K562 (cell line): Measurements from ENCODE around the gene MGAT5. TPM values are rescaled to one million over a fixed set of nuclear protein-coding genes. Genes with fewer than 3 reads are reported as not detected.

Experiments used
- ATAC-seq: fragments of 200-7000 bp; cut with Tn5 transposase; 3 replicates; pipeline ENCODE4 v1.9.1; 2020; ENCODE audit warnings: moderate library complexity
- BruUV-seq: library from RNA; stranded (reverse); fragments of 400-500 nt; replicated peaks from 2 replicates; lab custom pipeline; 2021; lab: Mats Ljungman, UMichigan
- CTCF ChIA-PET: fragments of 300-600 bp; formaldehyde crosslinking; extraction: SDS; loops from one replicate; lab custom pipeline; 2021; ENCODE audit warnings: low intra/inter-chr PET ratio; lab: Yijun Ruan, JAX
- POLR2A ChIA-PET: fragments of 300-600, 350-650 bp; sonication (Branson Sonifier 250); formaldehyde crosslinking; extraction: SDS; loops from one replicate; lab custom pipeline; 2021; ENCODE audit warnings: antibody characterized with exemption, inconsistent platforms; lab: Yijun Ruan, JAX
- DNase-seq, 4 experiments: peaks; one replicate each; pipeline versions ENCODE4 v3.0.0 to v3.0.0-alpha.2; 2011 to 2018; ENCODE audit warnings: low spot score in 3 of 4, mixed read lengths in 3 of 4; ENCODE audit errors: extremely low read depth in 1 of 4
- FAIRE-seq: peaks from 2 replicates; lab custom pipeline; 2011; peaks lifted over from hg19 to GRCh38; lab: Jason Lieb, UNC
- H2AFZ ChIP-seq: 2 replicates; pipeline ENCODE4 v1.6.0; 2011; ENCODE audit warnings: low read depth, low read length, control low read depth, inconsistent platforms
- H3K27ac ChIP-seq: fragments of 200-600 bp; 3 replicates; pipeline ENCODE4 v1.8.0; 2011; ENCODE audit warnings: low read depth, mild to moderate bottlenecking, control low read depth, inconsistent platforms, low read length, moderate library complexity, mixed read lengths; ENCODE audit errors: extremely low read depth
- H3K27me3 ChIP-seq, 2 experiments: fragments of 300-600 bp in 1 of 2; 2 replicates in 1 of 2; 3 replicates in 1 of 2; pipeline versions ENCODE4 v1.6.0 to v1.8.0; 2011; ENCODE audit warnings: inconsistent platforms in 2 of 2, low read length in 2 of 2, mild to moderate bottlenecking in 1 of 2, mixed read lengths in 1 of 2, moderate library complexity in 1 of 2; ENCODE audit not compliant: control insufficient read depth in 2 of 2, insufficient read depth in 2 of 2
- H3K36me3 ChIP-seq: fragments of 300-600 bp; 3 replicates; pipeline ENCODE4 v1.8.0; 2011; ENCODE audit warnings: mild to moderate bottlenecking, low read length, inconsistent platforms; ENCODE audit not compliant: control insufficient read depth, insufficient read depth
- H3K4me1 ChIP-seq, 2 experiments: fragments of 200-600 bp in 1 of 2; replicated peaks in 1 of 2; 2 replicates in 1 of 2; 3 replicates in 1 of 2; pipeline versions ENCODE4 v1.5.1 to v1.8.0; 2011; ENCODE audit warnings: inconsistent platforms in 2 of 2, low read length in 2 of 2, mild to moderate bottlenecking in 1 of 2, mixed read lengths in 1 of 2, moderate library complexity in 1 of 2; ENCODE audit not compliant: control insufficient read depth in 2 of 2, insufficient read depth in 2 of 2
- H3K4me2 ChIP-seq: 2 replicates; pipeline ENCODE4 v1.6.1; 2011; ENCODE audit warnings: low read length, control low read depth, inconsistent platforms, mixed read lengths; ENCODE audit not compliant: insufficient read depth
- H3K4me3 ChIP-seq: fragments of 200-600 bp; sonication (generic), shearing (Covaris generic); 2 replicates; pipeline ENCODE4 v1.5.1; 2016; ENCODE audit warnings: control low read depth, inconsistent platforms
- H3K79me2 ChIP-seq: fragments of 200-600 bp; 3 replicates; pipeline ENCODE4 v1.8.0; 2011; ENCODE audit warnings: low read length, inconsistent platforms; ENCODE audit not compliant: control insufficient read depth, insufficient read depth
- H3K9ac ChIP-seq, 2 experiments: 2 replicates each; pipeline versions ENCODE4 v1.6.0 to v1.6.1; 2011; ENCODE audit warnings: low read depth in 2 of 2, low read length in 2 of 2, control low read depth in 1 of 2, inconsistent platforms in 1 of 2, mild to moderate bottlenecking in 1 of 2, mixed read lengths in 1 of 2; ENCODE audit not compliant: insufficient read depth in 1 of 2
- H3K9me1 ChIP-seq: one replicate; pipeline ENCODE4 v1.6.0; 2011; ENCODE audit warnings: inconsistent platforms, mild to moderate bottlenecking, low read length, moderate library complexity; ENCODE audit not compliant: control insufficient read depth, insufficient read depth
- H3K9me3 ChIP-seq: replicated peaks from 2 replicates; pipeline ENCODE4 v1.5.1; 2011; ENCODE audit warnings: low read depth, low read length, inconsistent platforms; ENCODE audit not compliant: control insufficient read depth, insufficient read depth
- H4K20me1 ChIP-seq: replicated peaks from 2 replicates; pipeline ENCODE4 v1.6.1; 2011; ENCODE audit warnings: low read length, inconsistent platforms, mixed read lengths; ENCODE audit not compliant: control insufficient read depth, insufficient read depth
- CBFA2T3 ChIP-seq: fragments of 450-650 bp; IDR thresholded peaks from 2 replicates; pipeline ENCODE4 v1.6.1; 2017
- DACH1 ChIP-seq: fragments of 450-650 bp; IDR thresholded peaks from 2 replicates; pipeline ENCODE4 v1.6.1; 2018; ENCODE audit not compliant: partially characterized antibody
- HDAC1 ChIP-seq, 2 experiments: fragments of 450-650 bp; IDR thresholded peaks; 2 replicates each; pipeline ENCODE4 v1.6.1; 2016 to 2017; ENCODE audit warnings: inconsistent platforms in 1 of 2, mild to moderate bottlenecking in 1 of 2, moderate library complexity in 1 of 2
- TBP ChIP-seq: optimal IDR thresholded peaks from 2 replicates; pipeline ENCODE3; 2011; ENCODE audit warnings: low read depth, low read length, improper control_type of control experiment
- YY1 ChIP-seq, 3 experiments: IDR thresholded peaks; 2 replicates each; pipeline ENCODE4 v1.6.1; 2011; ENCODE audit warnings: low read length in 2 of 3, mild to moderate bottlenecking in 2 of 3, moderate library complexity in 2 of 3, borderline replicate concordance in 1 of 3, control low read depth in 1 of 3, low read depth in 1 of 3; ENCODE audit not compliant: insufficient read depth in 3 of 3, insufficient replicate concordance in 2 of 3, control insufficient read depth in 1 of 3, insufficient read length in 1 of 3; ENCODE audit errors: extremely low read depth in 1 of 3
- ZBTB2 ChIP-seq: fragments of 450-650 bp; IDR thresholded peaks from 2 replicates; pipeline ENCODE4 v1.6.1; 2016; ENCODE audit warnings: antibody characterized with exemption
- ZBTB7A ChIP-seq: IDR thresholded peaks from 2 replicates; pipeline ENCODE4 v1.6.1; 2011; ENCODE audit warnings: low read depth, mild to moderate bottlenecking, low read length, moderate library complexity, borderline replicate concordance; ENCODE audit not compliant: control insufficient read depth
- ZFP91 ChIP-seq: sonication (generic); formaldehyde crosslinking; IDR thresholded peaks from 2 replicates; pipeline ENCODE4 v1.8.0; 2022; ENCODE audit warnings: mild to moderate bottlenecking, missing genetic modification reagents
- ZHX1 ChIP-seq: fragments of 150-350 bp; conservative IDR thresholded peaks from 2 replicates; pipeline ENCODE4 v1.6.1; 2014; ENCODE audit warnings: low read length
- ZNF316 ChIP-seq: fragments of 450-650 bp; IDR thresholded peaks from 2 replicates; pipeline ENCODE4 v1.6.1; 2016
- ZNF740 ChIP-seq, 3 experiments: fragments of 200-800 bp in 1 of 3; sonication (Bioruptor generic) in 1 of 3; sonication (generic) in 1 of 3; formaldehyde crosslinking in 1 of 3; IDR thresholded peaks; 2 replicates each; pipeline versions ENCODE4 v1.6.1 to v1.8.0; 2016 to 2022; ENCODE audit warnings: mild to moderate bottlenecking in 2 of 3, missing compliant biosample characterization in 2 of 3, missing genetic modification characterization in 2 of 3, missing genetic modification reagents in 1 of 3
- WGBS: fragments of 100-300 bp; shearing (Covaris generic); methylation state at CpG from one replicate; pipeline ENCODE4 v1.1.6; 2016; ENCODE audit warnings: low coverage, mixed read lengths; ENCODE audit not compliant: insufficient coverage; ENCODE audit errors: missing lambda C conversion rate; 5-methylcytosine and 5-hydroxymethylcytosine counted together
- in situ Hi-C: fragments of 300-500 bp; cut with MboI; formaldehyde crosslinking; loops from 4 replicates; pipeline ENCODE4 v1.15.0; 2018; ENCODE audit warnings: inconsistent platforms, mixed read lengths
- intact Hi-C: fragments of 100-400 bp; cut with micrococcal nuclease; formaldehyde crosslinking; loops from 2 replicates; pipeline ENCODE4 v1.14.2; 2022
- polyA plus RNA-seq, 8 experiments: library from polyadenylated mRNA; depleted of rRNA in 4 of 8; stranded (reverse) in 5 of 8; unstranded in 3 of 8; fragments of >200 nt; fragmentation: Nextera tagmentation in 2 of 8; fragmentation: Illumina TruSeq in 1 of 8; extraction: Ambion mirVana in 2 of 8; extraction: Trizol in 1 of 8; gene quantifications; 2 replicates each; pipeline versions ENCODE4 v1.2.1 to v1.2.3, GENCODE V29; 2011 to 2014; ENCODE audit warnings: inconsistent platforms in 1 of 8, missing spikeins in 1 of 8
- total RNA-seq, 7 experiments: library from RNA; depleted of rRNA in 6 of 7; stranded (reverse); fragments of >200 nt in 6 of 7; fragmentation: Illumina TruSeq in 2 of 7; extraction: Trizol in 2 of 7; gene quantifications; 2 replicates each; pipeline versions ENCODE4 v1.2.1 to v1.2.3, GENCODE V29; 2011 to 2021; ENCODE audit warnings: low replicate concordance in 1 of 7

MGAT5 gene
- total and polyA plus RNA-seq, 9 of the 15 experiments (the other 6 are each of a cell fraction or from before 2014, with no cell fraction given): 1.6 to 18.6 (median 11.1) TPM

GRCh38 chr2:134461511-134461910 lies 207.6 kb downstream of the MGAT5 start (continued):
- TF ChIP-seq ZHX1 (no peak), ZNF316 (no peak), ZNF740 (CRISPR knock-in tag; IDR thresholded peaks at IDR 0.05) (no peak), ZNF740 (tag; IDR thresholded peaks at IDR 0.05) (no peak), HDAC1 (IDR thresholded peaks at IDR 0.05) (no peak)
- TF ChIP-seq, all 486 proteins: peak for 0

- ChIA-PET CTCF (no interaction called here), POLR2A (no interaction called here)
- no peaks in the 10 kb centered on the region for H3K4me1 ChIP-seq
- no peak overlapping the region for H3K27ac ChIP-seq
- WGBS: 0% methylated on average over 6 of the region's 6 CpGs
- no peak overlapping the region for H3K4me2 ChIP-seq
- in situ Hi-C loops: loop anchor here (5.0 kb wide), 1 partner anchor 440 kb away; no protein-coding TSS in a partner anchor
- FAIRE-seq (no peak), DNase-seq (no peak), ATAC-seq (no peak)
- H3K36me3 ChIP-seq: no peaks in the 10 kb centered on the region
- H3K27me3 ChIP-seq: peaks cover 9 to 69% of the 10 kb centered on the region in 2 experiments; a peak in 4 of 5 replicates
- no peak overlapping the region for H3K4me3 ChIP-seq
- no peaks in the 10 kb centered on the region for H3K9me1 ChIP-seq
- no peaks in the 10 kb centered on the region for H3K9me3 ChIP-seq
- no peaks in the 10 kb centered on the region for H3K79me2 ChIP-seq
- no TSS peak for BruUV-seq
- H3K9ac ChIP-seq: no peak overlapping the region
- H2AFZ ChIP-seq: no peak overlapping the region
- intact Hi-C loops: no loop called here
- H4K20me1 ChIP-seq: peaks cover 17% of the 10 kb centered on the region; the same call in 1 of the 2 replicates
- TF ChIP-seq ZBTB2 (no peak), ZBTB7A (no peak), CBFA2T3 (no peak), TBP (no peak), DACH1 (no peak), YY1 (IDR thresholded peaks at IDR 0.05; ENCODE audit: borderline replicate concordance in 1 of 3, control insufficient read depth in 1 of 3, extremely low read depth in 1 of 3, insufficient read depth in 3 of 3, insufficient read length in 1 of 3, insufficient replicate concordance in 2 of 3, low read depth in 1 of 3, low read length in 2 of 3) (no peak), ZFP91 (no peak)
These were observed 208.4 kb downstream of the MGAT5 start for GRCh38 chr2:134462275-134462674.
